ENCODE data around the gene PGA4. TPM values are rescaled to one million over a fixed set of nuclear protein-coding genes. Genes with fewer than 3 reads are reported as not detected.
A peak's percentile ranks its signal among the peaks of the same experiment; 100 is the strongest.
"Not testable (repeated sequence)": the region's sequence is repeated elsewhere in the genome, so short reads cannot be mapped to it uniquely, and the experiment has no call there.

PGA4 gene
- total and polyA plus RNA-seq, 2 experiments from 2014 or later = 0.81 TPM; not detected in 1

- H4K20me1 ChIP-seq (replicated peaks; ENCODE audit: insufficient read depth); H3K27me3 ChIP-seq (ENCODE audit: insufficient read depth); DNase-seq (ENCODE audit: low spot score); H3K27me3 Mint-ChIP-seq (ENCODE audit: insufficient read depth, low read depth, poor library complexity); H3K27ac Mint-ChIP-seq; H3K9me2 ChIP-seq (ENCODE audit: insufficient read depth); H3K4me3 Mint-ChIP-seq; H3K9me3 Mint-ChIP-seq; H3K36me3 ChIP-seq (ENCODE audit: insufficient read depth); H3K4me3 ChIP-seq; H3K27ac ChIP-seq (ENCODE audit: low read depth); H3K79me2 ChIP-seq (replicated peaks; ENCODE audit: insufficient read depth); H2AFZ ChIP-seq; H3K4me1 Mint-ChIP-seq; H3K4me2 ChIP-seq; H3K4me1 ChIP-seq (ENCODE audit: insufficient read depth); H3F3A ChIP-seq (replicated peaks; ENCODE audit: low read depth); H3K36me3 Mint-ChIP-seq (ENCODE audit: low read depth): not testable (repeated sequence)
- peak; percentile 30 for ATAC-seq
These were observed 17.6 kb upstream of the PGA4 start for GRCh38 chr11:61204502-61205059.

- not testable (repeated sequence) for ATAC-seq; H3K27me3 ChIP-seq (ENCODE audit: insufficient read depth); H3K79me2 ChIP-seq (replicated peaks; ENCODE audit: insufficient read depth); H2AFZ ChIP-seq; H3K9me2 ChIP-seq (ENCODE audit: insufficient read depth); H3K36me3 ChIP-seq (ENCODE audit: insufficient read depth); H4K20me1 ChIP-seq (replicated peaks; ENCODE audit: insufficient read depth); H3F3A ChIP-seq (replicated peaks; ENCODE audit: low read depth); H3K36me3 Mint-ChIP-seq (ENCODE audit: low read depth); H3K4me3 ChIP-seq; H3K27ac ChIP-seq (ENCODE audit: low read depth); H3K4me1 Mint-ChIP-seq; H3K27me3 Mint-ChIP-seq (ENCODE audit: insufficient read depth, low read depth, poor library complexity); H3K4me1 ChIP-seq (ENCODE audit: insufficient read depth); H3K4me3 Mint-ChIP-seq; H3K4me2 ChIP-seq; H3K9me3 Mint-ChIP-seq; H3K27ac Mint-ChIP-seq; DNase-seq (ENCODE audit: low spot score)
These were observed 14.4 kb upstream of the PGA4 start for GRCh38 chr11:61207636-61208310.

GRCh38 chr11:61210629-61211028 is 11.5 kb upstream of the PGA4 start:
- H3K4me3 ChIP-seq; H3K27me3 ChIP-seq (ENCODE audit: insufficient read depth); H3F3A ChIP-seq (replicated peaks; ENCODE audit: low read depth); H3K27me3 Mint-ChIP-seq (ENCODE audit: insufficient read depth, low read depth, poor library complexity); H2AFZ ChIP-seq; H3K9me2 ChIP-seq (ENCODE audit: insufficient read depth); H3K4me1 ChIP-seq (ENCODE audit: insufficient read depth); H3K36me3 Mint-ChIP-seq (ENCODE audit: low read depth); H3K79me2 ChIP-seq (replicated peaks; ENCODE audit: insufficient read depth); H3K27ac ChIP-seq (ENCODE audit: low read depth); H3K4me1 Mint-ChIP-seq; H4K20me1 ChIP-seq (replicated peaks; ENCODE audit: insufficient read depth); H3K36me3 ChIP-seq (ENCODE audit: insufficient read depth); H3K4me3 Mint-ChIP-seq; H3K4me2 ChIP-seq; ATAC-seq; DNase-seq (ENCODE audit: low spot score); H3K27ac Mint-ChIP-seq; H3K9me3 Mint-ChIP-seq: not testable (repeated sequence)

- not testable (repeated sequence) for H3K4me1 Mint-ChIP-seq; H3K27me3 Mint-ChIP-seq (ENCODE audit: insufficient read depth, low read depth, poor library complexity); H3K36me3 ChIP-seq (ENCODE audit: insufficient read depth); H3K27me3 ChIP-seq (ENCODE audit: insufficient read depth); H3K4me3 ChIP-seq; H3F3A ChIP-seq (replicated peaks; ENCODE audit: low read depth); DNase-seq (ENCODE audit: low spot score); H3K36me3 Mint-ChIP-seq (ENCODE audit: low read depth); H3K4me2 ChIP-seq; H3K27ac Mint-ChIP-seq; ATAC-seq; H2AFZ ChIP-seq; H3K27ac ChIP-seq (ENCODE audit: low read depth); H3K79me2 ChIP-seq (replicated peaks; ENCODE audit: insufficient read depth); H3K9me3 Mint-ChIP-seq; H3K4me3 Mint-ChIP-seq; H3K9me2 ChIP-seq (ENCODE audit: insufficient read depth); H4K20me1 ChIP-seq (replicated peaks; ENCODE audit: insufficient read depth); H3K4me1 ChIP-seq (ENCODE audit: insufficient read depth)
These were observed 10.7 kb upstream of the PGA4 start for GRCh38 chr11:61211327-61211952.

- not testable (repeated sequence) for H3K27me3 ChIP-seq (ENCODE audit: insufficient read depth); H3K4me3 Mint-ChIP-seq; H3K9me2 ChIP-seq (ENCODE audit: insufficient read depth); H3K4me2 ChIP-seq; H3K27ac Mint-ChIP-seq; H3K4me1 Mint-ChIP-seq; H3K79me2 ChIP-seq (replicated peaks; ENCODE audit: insufficient read depth); H3K27ac ChIP-seq (ENCODE audit: low read depth); H3K36me3 Mint-ChIP-seq (ENCODE audit: low read depth); H3F3A ChIP-seq (replicated peaks; ENCODE audit: low read depth); ATAC-seq; H3K36me3 ChIP-seq (ENCODE audit: insufficient read depth); H4K20me1 ChIP-seq (replicated peaks; ENCODE audit: insufficient read depth); H2AFZ ChIP-seq; H3K4me1 ChIP-seq (ENCODE audit: insufficient read depth); H3K27me3 Mint-ChIP-seq (ENCODE audit: insufficient read depth, low read depth, poor library complexity); H3K9me3 Mint-ChIP-seq; DNase-seq (ENCODE audit: low spot score); H3K4me3 ChIP-seq
These were observed 9.9 kb upstream of the PGA4 start for GRCh38 chr11:61212202-61212601.

DNA sequence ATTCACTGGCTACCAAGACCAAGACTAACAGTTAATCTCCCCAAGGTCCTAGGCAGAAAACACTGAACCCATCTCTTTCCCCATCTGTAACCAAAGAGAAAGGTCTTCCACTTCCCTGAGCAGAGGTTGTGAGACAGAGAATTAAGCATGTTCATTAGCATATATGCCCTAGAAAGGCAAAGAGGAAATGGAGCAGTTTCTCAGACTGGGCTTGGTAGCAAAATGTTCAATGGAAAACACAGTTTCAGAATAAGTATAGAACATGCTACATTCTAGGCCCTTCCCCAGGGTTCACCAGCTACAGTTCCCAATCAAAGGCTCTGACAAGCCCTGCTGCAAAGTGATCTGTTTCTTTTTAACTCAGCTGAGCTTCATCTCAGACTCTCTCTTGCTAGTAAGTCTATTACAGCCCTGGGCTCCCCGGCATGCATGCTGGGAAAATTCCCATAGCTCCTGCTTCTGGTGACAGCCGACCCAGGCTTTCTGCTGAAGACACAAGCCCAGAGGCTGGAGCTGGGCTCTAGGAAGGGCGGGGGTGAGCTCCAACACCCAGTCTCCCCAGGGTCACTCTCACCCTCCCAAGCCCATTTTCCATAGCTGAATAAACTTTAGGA is 8.3 kb upstream of the PGA4 start:
- not testable (repeated sequence) for H3K36me3 Mint-ChIP-seq (ENCODE audit: low read depth); H3K4me1 ChIP-seq (ENCODE audit: insufficient read depth); H3K9me2 ChIP-seq (ENCODE audit: insufficient read depth); H3F3A ChIP-seq (replicated peaks; ENCODE audit: low read depth); DNase-seq (ENCODE audit: low spot score); H3K4me1 Mint-ChIP-seq; H3K27me3 ChIP-seq (ENCODE audit: insufficient read depth); ATAC-seq; H3K4me3 ChIP-seq; H3K27ac Mint-ChIP-seq; H3K36me3 ChIP-seq (ENCODE audit: insufficient read depth); H2AFZ ChIP-seq; H4K20me1 ChIP-seq (replicated peaks; ENCODE audit: insufficient read depth); H3K9me3 Mint-ChIP-seq; H3K27ac ChIP-seq (ENCODE audit: low read depth); H3K4me2 ChIP-seq; H3K79me2 ChIP-seq (replicated peaks; ENCODE audit: insufficient read depth); H3K4me3 Mint-ChIP-seq; H3K27me3 Mint-ChIP-seq (ENCODE audit: insufficient read depth, low read depth, poor library complexity)

Measured in GM23338 (cell line).